Epidermal melanocyte (primary cell): ENCODE measurements around the gene ACTR3C.
"Not testable (repeated sequence)": the region's sequence is repeated elsewhere in the genome, so short reads cannot be mapped to it uniquely, and the experiment has no call there.

Experiments used
- DNase-seq: peaks from one replicate; pipeline ENCODE4 v3.0.0; 2011; ENCODE audit warnings: low spot score; ENCODE audit not compliant: insufficient read length

Gene ACTR3C

GRCh38 chr7:150313870-150314269 lies 9.5 kb downstream of the ACTR3C start:
- DNase-seq, result no peak

- no peak for DNase-seq
Observed at GRCh38 chr7:150313367-150313809, 10.0 kb downstream of the ACTR3C start.

DNA sequence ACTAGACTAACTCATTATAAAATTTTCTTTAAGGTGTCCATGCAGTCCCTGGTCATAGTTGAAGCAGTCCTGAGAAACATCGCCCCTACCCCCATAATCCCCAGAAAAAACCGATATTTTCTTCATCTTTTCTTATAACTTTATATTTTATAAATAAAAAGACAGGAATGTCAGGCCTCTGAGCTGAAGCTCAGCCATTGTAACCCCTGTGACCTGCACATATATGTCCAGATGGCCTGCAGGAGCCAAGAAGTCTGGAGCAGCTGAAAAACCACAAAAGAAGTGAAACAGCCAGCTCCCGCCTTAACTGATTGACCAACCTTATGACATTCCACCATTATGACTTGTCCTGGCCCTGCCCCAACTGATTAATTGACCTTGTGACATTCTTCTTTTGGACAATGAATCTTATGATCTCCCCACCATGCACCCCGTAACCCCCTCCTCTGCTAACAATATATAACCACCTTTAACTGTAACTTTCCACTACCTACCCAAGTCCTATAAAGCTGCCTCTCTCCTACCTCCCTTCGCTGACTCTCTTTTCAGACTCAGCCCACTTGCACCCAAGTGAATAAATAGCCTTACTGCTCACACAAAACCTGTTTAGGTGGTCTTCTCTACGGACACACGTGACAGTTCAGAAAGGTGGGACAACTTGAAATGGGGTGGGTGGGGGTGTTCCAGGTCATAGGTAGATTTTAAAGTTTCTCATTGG lies 10.5 kb downstream of the ACTR3C start:
- not testable (repeated sequence) for DNase-seq

DNA sequence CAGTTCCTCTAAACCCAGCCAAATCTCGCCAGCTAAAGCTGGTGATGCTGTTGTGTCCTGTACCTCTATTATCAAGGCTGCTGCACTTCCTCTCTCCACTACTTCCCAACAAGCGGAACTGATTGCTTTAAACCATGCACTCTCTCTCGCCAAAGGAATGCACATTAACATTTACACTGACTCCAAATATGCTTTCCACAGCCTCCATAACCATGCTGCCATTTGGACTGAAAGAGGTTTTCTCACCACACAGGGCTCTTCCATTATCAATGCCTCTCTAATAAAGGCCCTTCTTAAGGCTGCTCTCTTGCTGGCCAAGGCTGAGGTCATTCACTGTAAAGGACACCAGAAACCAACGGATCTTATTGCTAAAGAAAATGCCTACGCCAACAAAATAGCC lies 11.6 kb downstream of the ACTR3C start:
- peak; percentile 35 for DNase-seq

DNA sequence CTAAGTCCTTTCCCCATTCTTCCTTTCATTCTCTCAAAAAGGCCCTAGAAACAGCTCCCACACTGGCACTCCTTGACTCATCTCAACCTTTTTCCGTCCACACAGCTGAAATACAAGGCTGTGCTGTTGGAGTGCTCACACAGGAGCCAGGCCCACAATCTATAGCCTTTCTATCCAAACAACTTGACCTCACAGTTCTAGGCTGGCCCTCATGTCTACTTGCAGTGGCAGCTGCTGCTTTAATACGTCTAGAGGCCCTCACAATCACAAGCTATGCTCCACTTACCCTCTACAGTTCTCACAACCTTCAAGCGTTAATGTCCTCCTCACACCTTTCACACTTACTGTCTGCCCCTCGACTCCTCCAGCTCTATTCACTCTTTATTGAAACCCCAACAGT lies 12.2 kb downstream of the ACTR3C start:
- no peak for DNase-seq

GRCh38 chr7:150308575-150308974 lies 14.8 kb downstream of the ACTR3C start:
- DNase-seq, result no peak

GRCh38 chr7:150307904-150308303 lies 15.4 kb downstream of the ACTR3C start:
- no peak for DNase-seq

GRCh38 chr7:150307129-150307528 lies 16.2 kb downstream of the ACTR3C start:
- no peak for DNase-seq

DNA sequence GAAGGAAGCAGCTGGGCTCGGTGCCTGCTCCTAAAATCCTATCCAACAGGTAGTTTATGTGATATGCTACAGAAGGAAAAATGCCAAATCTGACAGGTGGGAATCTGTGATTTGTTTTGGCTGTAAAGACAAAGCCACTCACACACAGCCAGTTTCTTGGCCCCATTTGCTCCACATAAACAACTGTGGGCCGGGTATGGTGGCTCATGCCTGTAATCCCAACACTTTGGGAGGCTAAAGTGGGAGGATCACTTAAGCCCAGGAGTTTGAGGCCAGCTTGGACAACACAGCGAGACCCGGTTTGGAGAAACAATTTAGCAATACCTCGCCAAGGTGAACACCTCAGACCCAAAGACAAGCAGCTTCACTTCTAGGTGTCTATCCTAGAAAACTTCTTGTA lies 17.0 kb downstream of the ACTR3C start:
- not testable (repeated sequence) for DNase-seq

DNA sequence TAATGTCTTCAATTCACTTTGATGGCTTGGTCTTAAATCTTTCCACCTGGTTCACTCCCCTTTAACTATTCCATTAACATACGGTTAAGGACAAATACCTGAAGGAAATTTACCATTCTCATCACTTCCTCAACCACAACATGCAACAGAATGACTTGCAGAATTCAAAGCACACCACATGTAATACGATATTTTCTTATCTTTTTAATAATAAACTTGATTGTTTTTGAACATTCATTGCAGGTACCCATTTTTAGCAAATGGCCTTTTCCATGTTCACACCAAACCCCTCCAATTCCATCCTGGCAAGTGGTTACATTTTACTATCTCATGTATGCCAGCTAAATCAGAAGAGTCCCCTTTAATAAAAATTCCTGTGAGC lies 17.5 kb downstream of the ACTR3C start:
- not testable (repeated sequence) for DNase-seq

DNA sequence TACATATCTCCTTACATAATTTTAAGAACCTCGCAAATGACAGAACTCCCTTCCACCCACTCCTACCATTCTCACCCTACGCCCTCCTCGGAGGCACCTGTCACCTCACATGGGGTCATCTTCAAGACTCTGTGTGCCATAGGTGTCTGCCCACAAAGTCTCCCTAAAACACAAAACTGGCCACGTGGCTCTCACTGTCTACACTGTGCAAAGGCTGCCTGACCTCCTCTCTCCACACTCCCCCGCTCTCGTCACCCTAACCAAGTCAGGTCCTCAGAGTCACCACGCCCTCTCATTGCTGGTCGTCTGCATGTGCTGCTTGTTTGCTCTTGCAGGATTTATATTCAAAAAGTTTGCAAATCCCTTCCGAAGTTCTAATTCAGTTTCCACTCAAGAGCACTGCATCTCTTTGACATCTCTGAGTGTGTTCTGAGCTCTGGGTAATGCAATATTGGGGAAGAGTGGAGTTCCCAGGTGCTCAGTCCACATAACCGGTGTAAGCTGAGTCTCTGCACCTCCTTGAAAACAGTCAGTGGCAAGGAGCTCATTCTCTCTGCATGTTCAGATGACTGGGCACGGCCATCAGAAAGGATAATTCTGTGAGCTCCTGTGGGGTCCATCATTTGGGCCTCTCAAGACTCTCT lies 18.0 kb downstream of the ACTR3C start:
- DNase-seq, result not testable (repeated sequence)

DNA sequence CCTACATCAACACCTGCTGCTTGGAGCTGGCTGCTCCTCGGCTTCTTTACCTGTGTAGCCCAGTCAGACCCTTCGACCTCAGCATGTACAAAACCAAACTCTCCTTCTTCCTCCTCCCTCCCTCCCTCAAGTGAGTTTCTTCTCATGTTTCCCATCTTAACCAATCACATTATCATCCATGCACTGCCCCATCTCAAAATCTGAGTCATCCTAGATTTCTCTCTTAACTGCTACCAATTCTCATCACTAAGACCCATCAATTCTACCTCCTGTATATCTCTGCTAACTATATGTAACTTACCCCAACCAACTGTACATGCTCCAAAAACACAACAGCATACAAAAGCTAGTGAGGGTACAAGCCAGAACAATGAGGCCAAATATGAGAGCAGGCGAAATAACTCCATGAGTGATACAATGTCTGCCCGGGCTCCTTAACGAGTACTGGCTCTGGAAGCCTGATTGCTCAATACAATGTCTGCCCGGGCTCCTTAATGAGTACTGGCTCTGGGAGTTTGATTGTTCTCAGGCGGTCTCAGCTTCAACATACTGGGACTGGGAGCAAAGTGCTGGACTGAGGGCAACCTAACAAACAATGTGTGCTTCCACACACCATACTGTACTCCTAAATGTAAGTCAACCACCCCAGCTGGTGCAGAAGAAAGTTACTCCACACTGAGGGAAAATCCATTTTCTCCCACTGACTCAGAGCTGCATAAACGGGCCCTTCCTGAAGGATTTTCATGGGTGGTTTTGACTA lies 18.7 kb downstream of the ACTR3C start:
- DNase-seq, result not testable (repeated sequence)

DNA sequence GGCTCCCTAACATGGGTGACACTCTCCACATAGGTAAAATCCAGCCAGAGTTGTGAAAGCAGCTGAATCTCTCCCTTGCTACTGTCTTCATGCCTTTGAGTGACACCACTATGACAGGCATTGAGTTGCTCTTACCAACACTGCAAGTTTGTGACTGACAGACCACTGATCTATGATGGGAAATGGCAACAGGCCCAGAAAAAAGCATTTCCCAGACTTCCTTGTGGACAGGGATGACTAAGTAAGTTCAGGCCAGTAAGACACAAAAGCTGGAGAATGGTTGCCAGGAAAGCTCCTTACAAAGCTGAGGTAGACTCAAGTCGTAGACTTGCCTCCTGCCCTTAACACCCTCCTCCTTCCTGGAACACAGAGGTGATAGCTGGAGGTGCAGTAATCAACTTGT lies 20.4 kb downstream of the ACTR3C start:
- DNase-seq, result not testable (repeated sequence)

DNA sequence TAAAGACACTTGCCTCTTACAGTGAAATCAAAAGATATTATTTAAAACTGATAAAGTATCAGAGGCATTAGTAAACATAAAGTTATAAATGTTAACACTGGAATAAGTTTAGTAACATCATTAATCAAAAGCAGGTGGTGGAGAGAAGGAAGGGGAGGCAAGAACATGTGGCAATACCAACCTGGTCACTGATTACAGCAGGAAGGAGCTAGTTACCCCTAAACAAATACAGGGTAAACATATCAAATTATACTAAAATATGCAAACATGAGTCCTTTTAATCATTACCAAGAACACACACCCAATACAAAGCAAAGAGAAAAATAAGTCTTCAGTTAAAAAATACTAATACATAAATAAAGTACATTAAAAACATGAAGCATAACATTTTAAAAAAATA lies 25.4 kb downstream of the ACTR3C start:
- not testable (repeated sequence) for DNase-seq

- not testable (repeated sequence) for DNase-seq
Observed at GRCh38 chr7:150296802-150297201, 26.5 kb downstream of the ACTR3C start.

GRCh38 chr7:150295614-150296013 lies 27.7 kb downstream of the ACTR3C start:
- not testable (repeated sequence) for DNase-seq

- not testable (repeated sequence) for DNase-seq
Observed at GRCh38 chr7:150295027-150295426, 28.3 kb downstream of the ACTR3C start.

GRCh38 chr7:150290317-150290716 lies 33.0 kb downstream of the ACTR3C start:
- not testable (repeated sequence) for DNase-seq

DNA sequence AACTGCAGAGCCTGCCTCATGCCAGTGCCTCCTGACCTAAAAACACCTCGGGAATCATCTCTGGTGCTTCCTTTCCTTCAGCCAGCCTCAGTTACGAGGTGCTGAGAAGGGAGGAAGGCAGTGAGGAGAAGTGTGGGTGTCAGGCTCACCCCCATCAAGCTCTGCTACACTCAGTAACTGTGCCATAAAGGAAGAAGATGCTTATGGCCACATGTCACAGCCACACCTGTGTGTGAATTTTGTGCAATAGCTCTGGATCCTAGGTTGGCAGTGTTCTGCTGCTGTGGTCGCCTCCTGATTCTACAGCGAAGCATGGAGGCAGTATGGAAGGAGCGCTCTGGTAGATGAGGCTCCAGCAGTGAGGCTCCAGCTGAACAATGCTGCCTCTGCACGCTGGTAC lies 34.5 kb downstream of the ACTR3C start:
- not testable (repeated sequence) for DNase-seq

GRCh38 chr7:150287815-150288214 lies 35.5 kb downstream of the ACTR3C start:
- not testable (repeated sequence) for DNase-seq

- not testable (repeated sequence) for DNase-seq
Observed at GRCh38 chr7:150285849-150286754, 37.2 kb downstream of the ACTR3C start.
